GM19467 (cell line): ENCODE results near the gene SPINT3.
"Not testable (repeated sequence)": the region's sequence is repeated elsewhere in the genome, so short reads cannot be mapped to it uniquely, and the experiment has no call there.

Source experiments
- ATAC-seq: cut with Tn5 transposase; IDR thresholded peaks from one replicate; pipeline ENCODE4 v1.9.1; 2021; ENCODE audit warnings: mild to moderate bottlenecking, moderate library complexity; ENCODE audit not compliant: unreplicated experiment

Gene SPINT3

DNA sequence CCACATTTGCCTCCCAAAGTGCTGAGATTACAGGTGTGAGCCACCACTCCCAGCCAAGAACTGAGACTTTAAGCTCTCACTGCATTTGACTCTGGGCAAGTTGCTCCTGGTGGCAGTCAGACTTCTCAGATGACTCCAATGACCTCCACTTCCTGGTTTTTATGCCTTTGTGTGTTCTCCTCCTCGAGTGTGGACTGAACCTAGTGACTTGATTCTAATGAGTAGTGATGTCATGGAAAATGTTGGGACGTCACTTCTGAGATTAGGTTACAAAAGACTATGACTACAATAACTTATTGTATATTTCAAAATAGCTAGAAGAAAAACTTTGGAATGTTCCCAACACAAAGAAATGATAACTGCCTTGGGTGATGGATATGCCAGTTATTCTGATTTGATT, 12.0 kb downstream of the SPINT3 start:
- no peak for ATAC-seq

- ATAC-seq: no peak
Observed at GRCh38 chr20:45502561-45502960, 12.9 kb downstream of the SPINT3 start.

DNA sequence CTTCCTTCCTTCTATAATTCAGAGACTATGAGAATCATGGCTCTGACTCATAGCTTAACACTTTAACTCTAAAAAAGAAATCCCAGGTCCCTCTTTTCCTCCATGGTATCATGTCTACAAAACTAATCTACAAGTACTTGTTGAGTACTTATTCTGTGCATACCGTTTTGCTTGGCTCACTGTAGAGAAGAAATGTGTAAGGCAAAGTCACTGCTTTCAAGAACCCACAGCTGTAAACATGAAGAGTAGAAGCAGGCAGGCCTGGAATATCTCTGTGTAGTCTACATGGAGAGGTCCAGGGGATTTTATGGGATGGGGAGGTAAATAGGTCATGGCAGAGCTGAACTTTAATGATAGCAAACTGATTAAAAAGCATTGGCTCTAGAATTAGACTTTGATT, 13.8 kb downstream of the SPINT3 start:
- ATAC-seq: no peak

- ATAC-seq: no peak
Observed at GRCh38 chr20:45500022-45500421, 15.4 kb downstream of the SPINT3 start.

GRCh38 chr20:45497971-45498494, 17.4 kb downstream of the SPINT3 start:
- ATAC-seq: no peak

GRCh38 chr20:45496166-45496565, 19.3 kb downstream of the SPINT3 start:
- ATAC-seq: no peak

DNA sequence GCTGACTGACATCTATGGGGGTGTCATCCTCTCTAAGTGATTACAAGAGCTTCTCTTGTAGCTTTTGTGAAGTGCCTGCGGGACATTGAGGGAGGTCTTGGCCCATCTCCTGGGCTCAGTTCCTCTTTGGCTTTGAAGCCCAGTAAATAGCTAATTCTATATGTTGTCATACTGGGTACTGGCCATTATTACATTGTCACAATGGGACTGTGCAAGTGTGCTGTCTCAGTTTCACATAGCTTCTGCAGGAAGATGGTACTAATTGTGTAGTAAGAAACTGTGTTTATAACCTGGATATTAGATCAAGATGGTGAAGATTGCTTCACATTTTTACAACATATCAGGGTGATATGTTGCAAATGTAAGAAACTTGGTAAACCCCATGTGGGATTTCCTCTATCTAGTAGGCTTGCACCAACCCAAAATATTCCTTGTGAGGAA, 19.9 kb downstream of the SPINT3 start:
- ATAC-seq: no peak

DNA sequence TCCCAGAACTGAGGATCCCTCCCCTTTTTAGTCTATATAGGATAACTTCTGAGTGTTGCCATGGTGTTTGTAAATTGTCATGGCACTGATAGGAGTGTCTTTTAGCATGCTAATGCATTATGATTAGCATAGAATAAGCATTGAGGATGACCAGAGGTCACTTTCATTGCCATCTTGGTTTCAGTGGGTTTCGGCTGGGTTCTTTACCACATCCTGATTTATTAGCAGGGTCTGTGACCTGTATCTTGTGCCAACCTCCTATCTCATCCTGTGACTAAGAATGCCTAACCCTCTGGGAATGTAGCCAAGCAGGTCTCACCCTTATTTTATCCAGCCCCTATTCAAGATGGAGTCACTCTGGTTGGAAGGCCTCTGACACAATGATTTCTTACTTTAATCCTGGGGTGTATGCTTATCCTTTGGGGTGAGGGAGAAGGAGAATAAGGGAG, 26.3 kb downstream of the SPINT3 start:
- ATAC-seq: no peak

GRCh38 chr20:45487231-45487635, 28.2 kb downstream of the SPINT3 start:
- no peak for ATAC-seq

GRCh38 chr20:45485388-45485787, 30.0 kb downstream of the SPINT3 start:
- ATAC-seq: no peak

DNA sequence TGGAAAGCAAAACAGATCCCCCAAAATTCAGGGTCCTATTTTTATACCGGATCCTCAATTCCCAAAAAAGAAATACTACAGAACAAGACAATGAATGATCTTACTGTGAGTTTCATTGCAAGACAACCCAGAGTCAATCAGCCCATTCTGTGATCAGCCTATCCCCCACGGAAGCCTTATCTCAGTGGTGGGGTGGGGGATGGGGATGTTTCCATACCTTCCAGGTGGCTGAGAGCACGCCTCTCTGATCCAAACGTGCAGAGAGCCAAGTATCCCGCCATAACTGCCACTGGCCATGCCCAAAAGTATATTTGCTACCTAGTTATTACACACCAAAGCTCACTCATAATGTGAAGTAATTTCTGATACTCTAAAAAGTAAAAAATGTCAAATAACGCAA, 30.7 kb downstream of the SPINT3 start:
- ATAC-seq: no peak

GRCh38 chr20:45479822-45480221, 35.6 kb downstream of the SPINT3 start:
- no peak for ATAC-seq

GRCh38 chr20:45477530-45478148, 37.8 kb downstream of the SPINT3 start:
- not testable (repeated sequence) for ATAC-seq

DNA sequence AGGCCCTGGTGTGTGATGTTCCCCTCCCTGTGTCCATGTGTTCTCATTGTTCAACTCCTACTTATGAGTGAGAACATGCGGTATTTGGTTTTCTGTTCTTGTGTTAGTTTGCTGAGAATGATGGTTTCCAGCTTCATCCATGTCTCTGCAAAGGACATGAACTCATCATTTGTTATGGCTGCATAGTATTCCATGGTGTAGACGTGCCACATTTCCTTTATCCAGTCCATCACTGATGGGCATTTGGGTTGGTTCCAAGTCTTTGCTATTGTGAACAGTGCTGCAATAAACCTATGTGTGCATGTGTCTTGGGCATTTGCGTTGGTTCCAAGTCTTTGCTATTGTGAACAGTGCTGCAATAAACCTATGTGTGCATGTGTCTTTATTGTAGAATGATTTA, 43.1 kb downstream of the SPINT3 start:
- ATAC-seq: not testable (repeated sequence)

GRCh38 chr20:45470937-45471336, 44.5 kb downstream of the SPINT3 start:
- peak; percentile 28 for ATAC-seq

DNA sequence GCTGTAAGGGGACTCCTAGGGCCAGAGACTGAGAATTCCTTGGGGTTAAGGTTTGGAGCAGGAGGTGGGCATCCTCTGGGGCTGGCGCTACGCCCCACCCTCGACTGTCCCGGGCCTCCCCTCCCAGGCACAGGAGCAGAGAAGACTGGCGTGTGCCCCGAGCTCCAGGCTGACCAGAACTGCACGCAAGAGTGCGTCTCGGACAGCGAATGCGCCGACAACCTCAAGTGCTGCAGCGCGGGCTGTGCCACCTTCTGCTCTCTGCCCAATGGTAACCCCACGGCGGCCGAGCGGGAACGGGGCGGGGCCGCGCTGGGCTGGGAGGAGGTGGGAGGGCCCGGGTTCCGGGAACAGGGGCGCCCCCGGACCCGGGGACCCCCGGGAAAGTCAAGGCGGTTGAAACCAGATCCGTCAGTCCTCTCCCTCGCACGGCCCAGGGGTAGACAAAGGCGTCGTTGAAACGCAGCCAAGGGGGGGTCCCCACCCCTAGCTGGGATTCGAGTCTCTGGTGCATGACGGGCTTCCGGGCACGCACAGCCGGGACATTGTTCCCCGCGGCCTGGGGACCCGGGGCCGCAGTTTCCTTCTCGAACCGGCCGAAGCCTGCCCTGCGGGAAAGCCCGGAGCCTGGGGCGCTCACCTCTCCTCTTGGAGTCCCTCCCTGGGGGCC, 45.0 kb downstream of the SPINT3 start:
- ATAC-seq: peak; percentile 56

GRCh38 chr20:45469336-45470261, 45.8 kb downstream of the SPINT3 start, which contains the start of gene WFDC2:
WFDC2 (plus strand) TSS chr20:45469753; CDS start chr20:45469782, 29 bp downstream.
- no peak for ATAC-seq

DNA sequence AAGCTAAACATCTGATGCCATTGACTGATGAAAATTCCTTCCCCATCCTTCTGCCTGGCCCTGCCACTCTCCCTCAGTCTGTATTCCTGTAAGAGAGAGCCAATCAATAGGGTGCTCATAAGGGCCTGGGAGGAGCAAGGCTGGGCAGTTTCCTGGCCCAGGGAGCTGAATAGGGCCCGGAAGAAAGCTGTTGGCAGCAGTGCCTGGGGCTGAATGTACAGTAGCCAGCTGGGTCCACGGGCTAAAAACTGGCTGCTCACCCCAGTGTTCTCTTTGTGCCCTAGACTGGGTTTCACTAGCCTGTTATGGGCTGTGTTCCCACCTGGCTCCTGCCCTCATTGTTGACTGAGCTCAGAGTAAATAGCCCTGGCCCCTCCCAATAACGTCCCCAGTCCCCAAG, 47.6 kb downstream of the SPINT3 start:
- no peak for ATAC-seq

DNA sequence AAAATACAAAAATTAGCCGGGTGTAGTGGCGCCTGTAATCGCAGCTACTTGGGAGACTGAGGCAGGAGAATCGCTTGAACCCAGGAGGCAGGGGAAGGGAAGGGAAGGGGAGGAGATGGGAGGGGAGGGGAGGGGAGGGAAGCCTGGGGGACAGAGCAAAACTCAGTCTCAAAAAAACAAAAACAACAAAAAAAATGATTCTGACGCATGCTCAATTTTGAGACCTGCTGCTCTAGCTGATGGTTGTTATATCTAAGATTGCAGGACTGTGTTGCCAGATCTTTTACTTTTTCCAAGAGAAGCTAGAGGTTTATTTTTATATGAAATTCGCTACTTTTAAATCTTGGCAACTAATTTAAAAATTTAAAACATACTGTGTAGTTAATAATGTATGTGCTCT, 48.2 kb downstream of the SPINT3 start:
- ATAC-seq: no peak

GRCh38 chr20:45465491-45466266, 49.7 kb downstream of the SPINT3 start:
- no peak for ATAC-seq
